Activated CD4-positive, alpha-beta T cell treated with anti-CD3 and anti-CD28 coated beads, Interleukin-2, amount 10 ng/mL, durations not matched to agents 24 days and 14 days (primary cell): ENCODE measurements around the gene ZSWIM5. TPM values are rescaled to one million over a fixed set of nuclear protein-coding genes. Genes with fewer than 3 reads are reported as not detected.
"Not testable (repeated sequence)": the region's sequence is repeated elsewhere in the genome, so short reads cannot be mapped to it uniquely, and the experiment has no call there.

Experiments used
- DNase-seq: peaks from one replicate; pipeline ENCODE4 v3.0.0; 2022
- H3K27ac Mint-ChIP-seq: one replicate; pipeline ENCODE4 v1.8.0; 2022; ENCODE audit warnings: mild to moderate bottlenecking, mixed read lengths
- H3K27me3 Mint-ChIP-seq: one replicate; pipeline ENCODE4 v1.8.0; 2022; ENCODE audit warnings: mixed read lengths
- H3K36me3 Mint-ChIP-seq: one replicate; pipeline ENCODE4 v1.8.0; 2022; ENCODE audit warnings: low read depth, mild to moderate bottlenecking, mixed read lengths
- H3K4me1 Mint-ChIP-seq: one replicate; pipeline ENCODE4 v1.8.0; 2021; ENCODE audit warnings: mixed read lengths
- H3K4me3 Mint-ChIP-seq: one replicate; pipeline ENCODE4 v1.8.0; 2022; ENCODE audit warnings: mild to moderate bottlenecking, moderate library complexity, mixed read lengths
- H3K9me3 Mint-ChIP-seq: one replicate; pipeline ENCODE4 v1.8.0; 2021; ENCODE audit warnings: mixed read lengths
- intact Hi-C: fragments of 100-400 bp; cut with micrococcal nuclease; formaldehyde crosslinking; loops from one replicate; pipeline ENCODE4 v1.15.1; 2023
- total RNA-seq: library from RNA; stranded (reverse); gene quantifications from 2 replicates; pipeline ENCODE4 v1.2.3, GENCODE V29; 2022

The ZSWIM5 gene
- total RNA-seq, 1 donor from 2014 or later = 0.14 TPM

DNA sequence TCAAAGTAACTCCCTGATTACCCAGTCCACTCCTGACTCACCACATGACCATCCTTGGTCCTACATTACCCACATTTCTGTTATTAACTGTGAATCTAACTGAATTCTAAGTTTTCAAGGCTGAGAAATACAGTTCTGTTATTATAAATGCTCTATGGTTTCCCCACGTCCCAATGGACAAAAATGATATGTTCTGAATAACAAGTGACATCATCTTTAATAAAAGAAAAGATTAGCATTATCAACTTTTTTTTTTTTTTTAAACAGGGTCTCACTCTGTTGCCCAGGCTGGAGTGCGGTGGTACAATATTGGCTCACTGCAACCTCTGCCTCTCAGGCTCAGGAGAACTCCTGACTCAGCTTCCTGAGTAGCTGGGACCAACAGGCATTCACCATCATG, 59.6 kb downstream of the ZSWIM5 start:
- no peaks in the 10 kb centered on the region for H3K4me1 Mint-ChIP-seq

DNA sequence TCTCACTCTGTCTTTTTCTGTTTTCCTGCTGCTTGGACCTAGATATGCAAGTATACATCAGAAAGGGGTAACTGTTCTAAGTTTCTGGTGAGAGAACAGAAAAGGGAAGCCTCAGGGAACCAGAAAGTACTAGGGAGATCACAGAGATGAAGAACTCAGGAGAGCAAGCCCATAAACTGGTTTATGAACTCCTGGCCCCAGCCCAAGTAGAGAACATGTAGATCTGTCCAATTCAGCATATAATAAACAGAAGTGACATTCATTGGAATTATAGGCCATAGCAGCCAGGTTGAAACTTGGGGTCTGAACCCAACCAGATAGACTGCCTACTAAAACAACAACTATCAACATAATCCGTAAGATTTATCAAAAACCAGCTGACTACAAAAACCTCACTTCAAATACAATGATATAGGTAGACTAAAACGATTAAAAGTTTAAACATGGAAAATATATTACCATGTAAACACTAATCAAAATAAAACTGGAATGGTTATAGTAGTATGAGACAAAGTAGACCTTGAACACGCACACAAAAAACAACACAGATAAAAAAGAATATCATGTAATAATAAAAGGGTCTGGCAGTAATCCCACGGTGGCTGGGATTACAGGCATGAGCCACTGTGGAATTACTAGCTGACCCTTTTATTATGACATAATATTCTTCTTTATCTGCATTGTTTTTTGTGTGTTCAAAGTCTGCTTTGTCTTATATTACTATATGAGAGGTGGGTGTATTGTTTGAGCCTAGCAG, 65.0 kb downstream of the ZSWIM5 start:
- H3K9me3 Mint-ChIP-seq = no peaks in the 10 kb centered on the region
- no peak for DNase-seq
- H3K4me3 Mint-ChIP-seq = no peak overlapping the region
- no peak overlapping the region for H3K27ac Mint-ChIP-seq
- H3K27me3 Mint-ChIP-seq = peaks cover 7% of the 10 kb centered on the region
- intact Hi-C loops = no loop called here
- H3K36me3 Mint-ChIP-seq = no peaks in the 10 kb centered on the region
- H3K4me1 Mint-ChIP-seq = no peaks in the 10 kb centered on the region

More for the DNA sequence above, 59.6 kb downstream of the ZSWIM5 start:
- Mint-ChIP-seq H3K9me3 (peaks cover 1% of the 10 kb centered on the region), H3K27ac (no peak overlapping the region), H3K36me3 (no peaks in the 10 kb centered on the region), H3K4me3 (no peak overlapping the region), H3K27me3 (peaks cover 6% of the 10 kb centered on the region)
- no peak for DNase-seq
- intact Hi-C loops = no loop called here

DNA sequence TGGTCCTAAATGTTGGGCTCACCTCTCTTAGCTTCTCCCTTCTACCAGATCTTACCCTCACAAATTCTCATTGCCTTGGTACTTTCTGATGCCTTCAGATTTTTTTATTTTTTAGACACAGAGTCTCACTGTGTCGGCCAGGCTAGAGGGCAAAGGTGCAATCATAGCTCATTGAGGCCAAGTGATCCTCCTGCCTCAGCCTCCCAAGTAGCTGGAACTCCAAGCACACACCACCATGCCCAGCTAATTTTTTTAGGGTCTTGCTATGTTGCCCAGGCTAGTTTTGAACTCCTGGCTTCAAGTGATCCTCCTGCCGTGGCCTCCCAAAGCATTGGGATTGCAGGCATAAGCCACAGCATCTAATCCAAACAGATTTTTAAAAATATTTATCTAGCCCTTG, 69.4 kb downstream of the ZSWIM5 start:
- intact Hi-C loops = no loop called here
- no peak overlapping the region for H3K27ac Mint-ChIP-seq
- no peaks in the 10 kb centered on the region for H3K36me3 Mint-ChIP-seq
- H3K27me3 Mint-ChIP-seq = peaks cover 2% of the 10 kb centered on the region
- no peaks in the 10 kb centered on the region for H3K9me3 Mint-ChIP-seq
- no peak overlapping the region for H3K4me3 Mint-ChIP-seq
- no peaks in the 10 kb centered on the region for H3K4me1 Mint-ChIP-seq
- DNase-seq = no peak

- intact Hi-C loops = no loop called here
- no peak for DNase-seq
These were observed 71.1 kb downstream of the ZSWIM5 start for GRCh38 chr1:45135316-45135715.

DNA sequence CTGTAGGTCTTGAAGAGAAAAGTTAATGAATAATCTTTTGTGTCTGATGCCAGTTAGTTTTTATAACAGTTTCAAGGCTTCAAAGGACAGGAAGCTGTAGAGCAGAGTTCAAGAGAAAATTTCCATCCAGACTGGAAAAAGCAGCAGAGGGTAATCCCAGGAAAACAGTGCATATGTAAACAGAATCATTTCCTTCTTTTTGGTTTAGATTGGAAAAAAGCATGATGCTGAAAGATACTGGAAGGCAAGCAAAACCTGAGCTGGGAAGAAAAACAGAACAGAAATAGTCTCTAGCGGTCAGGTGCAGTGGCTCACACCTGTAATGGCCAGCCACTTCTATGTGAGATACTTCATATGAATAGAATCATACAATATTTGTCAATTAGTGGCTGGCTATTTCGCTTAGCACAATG, 71.9 kb downstream of the ZSWIM5 start:
- H3K36me3 Mint-ChIP-seq = no peaks in the 10 kb centered on the region
- no peaks in the 10 kb centered on the region for H3K27me3 Mint-ChIP-seq
- H3K9me3 Mint-ChIP-seq = no peaks in the 10 kb centered on the region
- no peak overlapping the region for H3K4me3 Mint-ChIP-seq
- no peak overlapping the region for H3K27ac Mint-ChIP-seq
- no peaks in the 10 kb centered on the region for H3K4me1 Mint-ChIP-seq
- no peak for DNase-seq
- intact Hi-C loops = no loop called here

More at GRCh38 chr1:45135316-45135715, 71.1 kb downstream of the ZSWIM5 start:
- Mint-ChIP-seq H3K27me3 (peaks cover 2% of the 10 kb centered on the region), H3K27ac (no peak overlapping the region), H3K4me1 (no peaks in the 10 kb centered on the region), H3K4me3 (no peak overlapping the region), H3K36me3 (no peaks in the 10 kb centered on the region), H3K9me3 (no peaks in the 10 kb centered on the region)

GRCh38 chr1:45132719-45133118, 73.7 kb downstream of the ZSWIM5 start:
- H3K9me3 Mint-ChIP-seq, H3K27me3 Mint-ChIP-seq, H3K27ac Mint-ChIP-seq, H3K36me3 Mint-ChIP-seq, intact Hi-C loops, H3K4me3 Mint-ChIP-seq, DNase-seq, H3K4me1 Mint-ChIP-seq: not testable (repeated sequence)

DNA sequence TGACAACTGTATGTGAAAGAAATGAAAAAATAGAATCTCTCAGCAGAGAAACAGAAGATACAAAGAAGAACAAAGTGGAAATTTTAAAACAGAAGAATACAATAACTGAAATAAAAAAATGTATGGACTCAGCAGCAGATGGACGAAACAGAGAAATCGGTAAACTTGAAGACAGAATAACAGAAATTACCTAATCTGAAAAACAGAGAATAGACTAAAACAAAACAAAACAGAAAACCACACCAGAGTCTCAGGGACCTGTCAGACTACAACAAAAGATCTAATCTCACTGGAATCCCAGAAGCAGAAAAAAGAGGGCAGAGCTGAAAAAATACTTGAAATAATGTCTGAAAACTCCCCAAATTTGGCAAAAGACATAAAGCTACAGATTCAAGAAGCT, 83.0 kb downstream of the ZSWIM5 start:
- peaks cover 4% of the 10 kb centered on the region for H3K27me3 Mint-ChIP-seq
- H3K27ac Mint-ChIP-seq = no peak overlapping the region
- H3K4me3 Mint-ChIP-seq = no peak overlapping the region
- H3K9me3 Mint-ChIP-seq = no peaks in the 10 kb centered on the region
- H3K36me3 Mint-ChIP-seq = no peaks in the 10 kb centered on the region
- H3K4me1 Mint-ChIP-seq = peaks cover 1% of the 10 kb centered on the region
- intact Hi-C loops = no loop called here
- DNase-seq = no peak

DNA sequence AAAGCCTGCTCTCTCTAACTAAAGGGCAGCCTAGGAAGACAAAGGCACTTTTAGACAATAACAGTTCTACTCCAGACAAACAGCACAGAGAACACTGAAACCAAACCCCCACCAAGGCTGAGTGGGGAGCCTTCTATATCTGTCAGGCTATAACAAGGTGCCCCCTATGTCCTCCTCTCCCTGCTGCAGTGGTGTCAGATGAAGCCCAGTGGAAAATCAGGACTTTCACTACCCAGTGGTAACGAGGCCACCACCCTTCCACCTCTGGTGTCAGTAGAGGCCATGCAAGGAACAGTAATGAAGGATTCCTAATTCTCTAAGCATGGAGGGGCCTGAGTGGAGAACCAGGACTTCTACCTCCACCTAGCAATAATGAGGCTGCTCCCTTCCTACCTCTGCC, 83.7 kb downstream of the ZSWIM5 start:
- no peaks in the 10 kb centered on the region for H3K9me3 Mint-ChIP-seq
- intact Hi-C loops = no loop called here
- H3K36me3 Mint-ChIP-seq = no peaks in the 10 kb centered on the region
- H3K4me1 Mint-ChIP-seq = peaks cover 1% of the 10 kb centered on the region
- no peak overlapping the region for H3K4me3 Mint-ChIP-seq
- DNase-seq = no peak
- no peak overlapping the region for H3K27ac Mint-ChIP-seq
- H3K27me3 Mint-ChIP-seq = peaks cover 4% of the 10 kb centered on the region

DNA sequence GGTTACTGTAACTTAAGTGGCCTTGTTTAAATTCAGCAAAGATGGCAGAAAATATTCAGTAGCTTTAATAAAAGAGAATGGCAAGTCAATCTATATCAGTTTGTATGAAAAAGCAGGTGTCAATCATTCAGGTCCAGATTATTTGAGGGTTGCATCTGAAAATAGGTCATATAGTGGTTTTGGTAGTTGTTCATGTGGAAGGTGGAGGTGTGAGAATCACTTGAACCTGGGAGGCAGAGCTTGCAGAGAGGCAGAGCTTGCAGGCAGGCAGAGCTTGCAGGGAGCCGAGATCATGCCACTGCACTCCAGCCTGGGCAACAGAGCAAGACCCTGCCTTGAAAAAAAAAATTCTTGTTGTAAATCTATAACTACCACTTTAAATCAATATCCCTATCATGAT, 88.6 kb downstream of the ZSWIM5 start:
- H3K36me3 Mint-ChIP-seq = no peaks in the 10 kb centered on the region

GRCh38 chr1:45116820-45117219, 89.6 kb downstream of the ZSWIM5 start:
- no peak overlapping the region for H3K4me3 Mint-ChIP-seq
- intact Hi-C loops = no loop called here
- peaks cover 7% of the 10 kb centered on the region for H3K27me3 Mint-ChIP-seq
- DNase-seq = no peak
- no peaks in the 10 kb centered on the region for H3K36me3 Mint-ChIP-seq
- peaks cover 6% of the 10 kb centered on the region for H3K4me1 Mint-ChIP-seq
- no peak overlapping the region for H3K27ac Mint-ChIP-seq
- H3K9me3 Mint-ChIP-seq = no peaks in the 10 kb centered on the region

More for the DNA sequence above, 88.6 kb downstream of the ZSWIM5 start:
- intact Hi-C loops = no loop called here
- Mint-ChIP-seq H3K27me3 (peaks cover 7% of the 10 kb centered on the region), H3K9me3 (no peaks in the 10 kb centered on the region), H3K4me3 (no peak overlapping the region), H3K4me1 (peaks cover 7% of the 10 kb centered on the region), H3K27ac (no peak overlapping the region)
- no peak for DNase-seq

- H3K9me3 Mint-ChIP-seq = no peaks in the 10 kb centered on the region
- no peak for DNase-seq
- intact Hi-C loops = no loop called here
- no peak overlapping the region for H3K27ac Mint-ChIP-seq
- no peaks in the 10 kb centered on the region for H3K36me3 Mint-ChIP-seq
- peaks cover 6% of the 10 kb centered on the region for H3K4me1 Mint-ChIP-seq
- peak overlapping the region; percentile 22 for H3K4me3 Mint-ChIP-seq
- peaks cover 7% of the 10 kb centered on the region for H3K27me3 Mint-ChIP-seq
These were observed 90.1 kb downstream of the ZSWIM5 start for GRCh38 chr1:45116340-45116739.

GRCh38 chr1:45115198-45115597, 91.2 kb downstream of the ZSWIM5 start:
- H3K9me3 Mint-ChIP-seq, DNase-seq, H3K36me3 Mint-ChIP-seq, H3K4me1 Mint-ChIP-seq, H3K4me3 Mint-ChIP-seq, H3K27me3 Mint-ChIP-seq, intact Hi-C loops, H3K27ac Mint-ChIP-seq: not testable (repeated sequence)

GRCh38 chr1:45112661-45113060, 93.7 kb downstream of the ZSWIM5 start:
- H3K9me3 Mint-ChIP-seq = peaks cover 3% of the 10 kb centered on the region
- H3K4me3 Mint-ChIP-seq = no peak overlapping the region
- H3K27ac Mint-ChIP-seq = no peak overlapping the region
- H3K36me3 Mint-ChIP-seq = no peaks in the 10 kb centered on the region
- peaks cover 5% of the 10 kb centered on the region for H3K27me3 Mint-ChIP-seq
- intact Hi-C loops = no loop called here
- peaks cover 6% of the 10 kb centered on the region for H3K4me1 Mint-ChIP-seq
- DNase-seq = no peak

DNA sequence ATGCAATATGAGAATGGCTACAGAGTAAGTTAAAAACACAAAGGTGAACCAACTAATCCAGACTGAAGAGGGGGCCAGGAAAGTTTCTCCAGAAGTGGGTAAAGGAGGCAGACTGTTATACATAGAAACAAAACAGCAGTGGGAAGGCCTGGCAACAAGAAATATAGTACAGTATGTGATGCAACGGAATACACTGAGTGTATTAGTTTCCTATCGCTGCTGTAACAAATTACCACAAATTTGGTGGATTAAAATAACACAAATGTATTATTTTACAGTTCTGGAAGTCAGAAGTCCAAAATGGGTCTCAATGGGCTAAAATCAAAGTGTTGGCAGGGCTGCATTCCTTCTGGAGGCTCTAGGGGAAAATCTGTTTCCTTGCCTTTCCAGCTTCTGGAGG, 95.2 kb downstream of the ZSWIM5 start:
- Mint-ChIP-seq H3K36me3 (no peaks in the 10 kb centered on the region), H3K4me1 (peaks cover 1% of the 10 kb centered on the region), H3K4me3 (no peak overlapping the region), H3K27ac (no peak overlapping the region), H3K9me3 (peaks cover 5% of the 10 kb centered on the region), H3K27me3 (peaks cover 5% of the 10 kb centered on the region)
- no peak for DNase-seq
- intact Hi-C loops = no loop called here

DNA sequence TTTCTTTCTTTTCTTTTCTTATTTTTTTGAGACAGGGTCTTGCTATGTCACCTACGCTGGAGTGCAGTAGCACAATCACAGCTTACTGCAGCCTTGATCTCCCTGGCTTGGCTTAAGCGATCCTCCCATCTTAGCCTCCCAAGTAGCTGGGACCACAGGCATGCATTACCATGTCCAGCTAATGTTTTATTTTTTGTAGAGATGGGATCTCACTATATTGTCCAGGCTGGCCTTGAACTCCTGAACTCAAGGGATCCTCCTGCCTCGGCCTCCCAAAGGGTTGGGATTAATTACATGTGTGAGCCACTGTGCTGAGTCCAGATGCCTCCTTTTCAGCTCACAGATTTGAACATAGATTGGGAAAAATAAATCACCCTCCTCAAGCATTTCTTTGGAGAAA, 98.6 kb downstream of the ZSWIM5 start:
- DNase-seq = no peak
- Mint-ChIP-seq H3K4me3 (no peak overlapping the region), H3K9me3 (peaks cover 5% of the 10 kb centered on the region), H3K36me3 (no peaks in the 10 kb centered on the region), H3K27me3 (peaks cover 2% of the 10 kb centered on the region), H3K4me1 (no peaks in the 10 kb centered on the region), H3K27ac (no peak overlapping the region)
- intact Hi-C loops = no loop called here
